SH-SY5Y (cell line): ENCODE results near the gene CLIP3.

Experiments
- GATA2 ChIP-seq: IDR thresholded peaks from 2 replicates; pipeline ENCODE4 v1.6.1; 2011; ENCODE audit warnings: mild to moderate bottlenecking, low read depth, low read length
- GATA3 ChIP-seq: IDR thresholded peaks from 2 replicates; pipeline ENCODE4 v1.6.1; 2011; ENCODE audit warnings: low read depth, mild to moderate bottlenecking, low read length, moderate library complexity

The CLIP3 gene

GRCh38 chr19:36001605-36002004 is 31.1 kb downstream of the CLIP3 start:
- TF ChIP-seq GATA2 (no peak), GATA3 (no peak)

- TF ChIP-seq GATA3 (no peak), GATA2 (no peak)
Observed at GRCh38 chr19:35996777-35997176, 35.9 kb downstream of the CLIP3 start.

GRCh38 chr19:35995048-35995993 is 37.4 kb downstream of the CLIP3 start, which contains the start of gene SDHAF1:
Gene SDHAF1 (plus strand): TSS chr19:35995188. CDS start chr19:35995275, 87 bp downstream.
- TF ChIP-seq GATA2 (no peak), GATA3 (no peak)

GRCh38 chr19:35993923-35994598 is 38.6 kb downstream of the CLIP3 start:
- TF ChIP-seq GATA2 (no peak), GATA3 (no peak)

GRCh38 chr19:35992907-35993765 is 39.5 kb downstream of the CLIP3 start:
- TF ChIP-seq GATA3: no peak
- TF ChIP-seq GATA2: no peak

GRCh38 chr19:35991731-35992450 is 40.8 kb downstream of the CLIP3 start:
- TF ChIP-seq GATA3 (no peak), GATA2 (no peak)

- no peak for TF ChIP-seq GATA3
- no peak for TF ChIP-seq GATA2
Observed at GRCh38 chr19:35990771-35991730, 41.6 kb downstream of the CLIP3 start.

GRCh38 chr19:35990156-35990555 is 42.5 kb downstream of the CLIP3 start:
- TF ChIP-seq GATA3: no peak
- TF ChIP-seq GATA2: no peak

- TF ChIP-seq GATA3: no peak
- no peak for TF ChIP-seq GATA2
Observed at GRCh38 chr19:35988824-35989223, 43.8 kb downstream of the CLIP3 start.

- TF ChIP-seq GATA3 (no peak), GATA2 (no peak)
Observed at GRCh38 chr19:35987571-35987896, 45.1 kb downstream of the CLIP3 start.

GRCh38 chr19:35986664-35987570 is 45.8 kb downstream of the CLIP3 start:
- TF ChIP-seq GATA3 (no peak), GATA2 (no peak)

- TF ChIP-seq GATA2 (no peak), GATA3 (no peak)
Observed at GRCh38 chr19:35986111-35986510, 46.6 kb downstream of the CLIP3 start.

GRCh38 chr19:35983177-35983576 is 49.5 kb downstream of the CLIP3 start:
- no peak for TF ChIP-seq GATA2
- no peak for TF ChIP-seq GATA3
